H1 (cell line): ENCODE results near the gene EPN2. TPM values are rescaled to one million over a fixed set of nuclear protein-coding genes. Genes with fewer than 3 reads are reported as not detected.

Experiments
- CTCF ChIA-PET: fragments of 300-600 bp; sonication (Branson Sonifier 250); formaldehyde crosslinking; loops from one replicate; lab custom pipeline; 2021; ENCODE audit not compliant: partially characterized antibody; lab: Charles Lee
- POLR2A ChIA-PET: fragments of 300-600 bp; sonication (Branson Sonifier 250); formaldehyde crosslinking; loops from one replicate; lab custom pipeline; 2021; ENCODE audit warnings: inconsistent platforms; ENCODE audit not compliant: partially characterized antibody; lab: Charles Lee
- DNase-seq, 2 experiments: peaks; one replicate each; pipeline versions ENCODE4 v3.0.0 to v3.0.0-alpha.2; 2010 to 2022; ENCODE audit warnings: low spot score in 2 of 2, low read depth in 1 of 2, mixed read lengths in 1 of 2
- FAIRE-seq: peaks from 2 replicates; lab custom pipeline; 2011; peaks lifted over from hg19 to GRCh38; lab: Jason Lieb, UNC
- H2AFZ ChIP-seq: 2 replicates; pipeline ENCODE4 v1.8.1; 2012; ENCODE audit warnings: low read length, inconsistent platforms
- H2AK5ac ChIP-seq: 2 replicates; pipeline ENCODE4 v1.6.1; 2013; ENCODE audit warnings: low read depth, low read length
- H2BK120ac ChIP-seq: replicated peaks from 2 replicates; pipeline ENCODE3; 2013; ENCODE audit warnings: low read depth, low read length, inconsistent platforms
- H2BK12ac ChIP-seq: 2 replicates; pipeline ENCODE4 v1.6.1; 2013; ENCODE audit warnings: low read depth, low read length
- H2BK15ac ChIP-seq: 2 replicates; pipeline ENCODE4 v1.6.1; 2013; ENCODE audit warnings: low read length
- H2BK20ac ChIP-seq: 2 replicates; pipeline ENCODE4 v1.6.1; 2013; ENCODE audit warnings: low read length
- H2BK5ac ChIP-seq: 2 replicates; pipeline ENCODE4 v1.6.1; 2013; ENCODE audit warnings: low read depth, low read length
- H3K14ac ChIP-seq: 2 replicates; pipeline ENCODE4 v1.6.1; 2013; ENCODE audit warnings: inconsistent platforms; ENCODE audit not compliant: insufficient read length
- H3K18ac ChIP-seq: 2 replicates; pipeline ENCODE4 v1.6.1; 2013; ENCODE audit warnings: low read length; ENCODE audit errors: extremely low read depth
- H3K23ac ChIP-seq: 2 replicates; pipeline ENCODE4 v1.6.1; 2013; ENCODE audit warnings: inconsistent platforms; ENCODE audit not compliant: insufficient read length
- H3K23me2 ChIP-seq: 2 replicates; pipeline ENCODE4 v1.6.1; 2013; ENCODE audit warnings: low read depth, low read length
- H3K27ac ChIP-seq: 2 replicates; pipeline ENCODE4 v1.6.1; 2011; ENCODE audit warnings: low read depth, low read length, inconsistent platforms
- H3K27me3 ChIP-seq, 4 experiments: replicated peaks in 1 of 4; 1 replicate in 1 of 4; 2 replicates in 3 of 4; pipeline versions ENCODE4 v1.6.1 to v1.8.1; 2011 to 2013; ENCODE audit warnings: low read length in 3 of 4, mild to moderate bottlenecking in 3 of 4, inconsistent platforms in 2 of 4, mixed read lengths in 2 of 4, moderate library complexity in 1 of 4; ENCODE audit not compliant: control insufficient read depth in 3 of 4, insufficient read depth in 3 of 4; ENCODE audit errors: extremely low read depth in 1 of 4
- H3K36me3 ChIP-seq, 4 experiments: 2 replicates each; pipeline versions ENCODE4 v1.6.1 to v1.8.1; 2011 to 2013; ENCODE audit warnings: mild to moderate bottlenecking in 4 of 4, low read length in 3 of 4, moderate library complexity in 2 of 4, control low read depth in 1 of 4, inconsistent platforms in 1 of 4; ENCODE audit not compliant: insufficient read depth in 4 of 4, control insufficient read depth in 2 of 4
- H3K4ac ChIP-seq: replicated peaks from 2 replicates; pipeline ENCODE3; 2013; ENCODE audit warnings: low read length, low read depth, mixed read lengths, inconsistent platforms; ENCODE audit not compliant: insufficient read length
- H3K4me1 ChIP-seq, 4 experiments: replicated peaks in 1 of 4; 1 replicate in 1 of 4; 2 replicates in 3 of 4; pipeline versions ENCODE4 v1.6.1 to v1.8.1; 2011 to 2013; ENCODE audit warnings: low read length in 3 of 4, inconsistent platforms in 2 of 4, mixed read lengths in 1 of 4; ENCODE audit not compliant: insufficient read depth in 4 of 4, control insufficient read depth in 3 of 4
- H3K4me2 ChIP-seq, 2 experiments: 2 replicates each; pipeline versions ENCODE4 v1.6.1 to v1.8.1; 2011 to 2013; ENCODE audit warnings: low read depth in 2 of 2, low read length in 2 of 2, control low read depth in 1 of 2, inconsistent platforms in 1 of 2, mild to moderate bottlenecking in 1 of 2; ENCODE audit not compliant: insufficient read depth in 1 of 2
- H3K4me3 ChIP-seq, 4 experiments: fragments of 200-600, 300-600 bp in 1 of 4; sonication (generic), shearing (Covaris generic), sonication (Bioruptor Twin) in 1 of 4; 2 replicates each; pipeline versions ENCODE4 v1.5.1 to v1.8.1; 2011 to 2016; ENCODE audit warnings: low read length in 4 of 4, low read depth in 3 of 4, control low read depth in 2 of 4, inconsistent platforms in 2 of 4, mild to moderate bottlenecking in 2 of 4, mixed read lengths in 1 of 4, moderate library complexity in 1 of 4; ENCODE audit not compliant: insufficient read depth in 2 of 4; ENCODE audit errors: extremely low read depth in 1 of 4
- H3K56ac ChIP-seq: replicated peaks from 2 replicates; pipeline ENCODE3; 2013; ENCODE audit warnings: low read depth, mild to moderate bottlenecking, mixed read lengths, low read length, inconsistent platforms; ENCODE audit not compliant: insufficient read length
- H3K79me1 ChIP-seq: 2 replicates; pipeline ENCODE4 v1.6.1; 2013; ENCODE audit warnings: low read depth, low read length, control low read depth
- H3K79me2 ChIP-seq, 2 experiments: 2 replicates each; pipeline versions ENCODE4 v1.6.1 to v1.8.1; 2012 to 2013; ENCODE audit warnings: low read length in 2 of 2, mild to moderate bottlenecking in 2 of 2, inconsistent platforms in 1 of 2; ENCODE audit not compliant: insufficient read depth in 2 of 2, control insufficient read depth in 1 of 2
- H3K9ac ChIP-seq, 4 experiments: replicated peaks in 1 of 4; 1 replicate in 1 of 4; 2 replicates in 3 of 4; pipeline versions ENCODE4 v1.6.1 to v1.8.1; 2011 to 2013; ENCODE audit warnings: low read depth in 3 of 4, low read length in 3 of 4, control low read depth in 2 of 4, mild to moderate bottlenecking in 2 of 4, moderate library complexity in 2 of 4, inconsistent platforms in 1 of 4; ENCODE audit errors: extremely low read depth in 1 of 4
- H3K9me3 ChIP-seq, 2 experiments: 2 replicates each; pipeline versions ENCODE4 v1.6.1 to v1.8.1; 2012 to 2013; ENCODE audit warnings: mild to moderate bottlenecking in 2 of 2, moderate library complexity in 2 of 2, control low read depth in 1 of 2, inconsistent platforms in 1 of 2, low read depth in 1 of 2, low read length in 1 of 2, mixed read lengths in 1 of 2; ENCODE audit not compliant: insufficient read depth in 2 of 2
- H4K20me1 ChIP-seq, 2 experiments: replicated peaks in 1 of 2; 2 replicates each; pipeline versions ENCODE3 to v1.8.1; 2011 to 2013; ENCODE audit warnings: inconsistent platforms in 2 of 2, low read length in 2 of 2, mild to moderate bottlenecking in 1 of 2; ENCODE audit not compliant: insufficient read depth in 2 of 2, control insufficient read depth in 1 of 2
- H4K5ac ChIP-seq: 2 replicates; pipeline ENCODE4 v1.6.1; 2013; ENCODE audit warnings: low read length, low read depth, mixed read lengths, inconsistent platforms; ENCODE audit not compliant: insufficient read length
- H4K8ac ChIP-seq: 2 replicates; pipeline ENCODE4 v1.8.0; 2013; ENCODE audit warnings: mild to moderate bottlenecking, moderate library complexity, low read length, inconsistent platforms; ENCODE audit not compliant: insufficient read depth; ENCODE audit errors: extremely low read depth
- H4K91ac ChIP-seq: replicated peaks from 2 replicates; pipeline ENCODE3; 2013; ENCODE audit warnings: low read length, mixed read lengths, inconsistent platforms; ENCODE audit not compliant: insufficient read length
- NRF1 ChIP-seq: IDR thresholded peaks from 2 replicates; pipeline ENCODE4 v1.6.1; 2011; ENCODE audit warnings: mild to moderate bottlenecking, low read depth, low read length, improper control_type of control experiment
- SP4 ChIP-seq: IDR thresholded peaks from 2 replicates; pipeline ENCODE4 v1.6.1; 2012; ENCODE audit warnings: low read length, inconsistent platforms
- TBP ChIP-seq: IDR thresholded peaks from 2 replicates; pipeline ENCODE4 v1.6.1; 2011; ENCODE audit warnings: low read depth, low read length, improper control_type of control experiment
- WGBS, 2 experiments: shearing (Covaris generic) in 1 of 2; methylation state at CpG; one replicate each; pipeline versions ENCODE4 v1.1.6 to v1.1.7; 2013 to 2015; ENCODE audit warnings: low lambda C conversion rate in 2 of 2, mixed read lengths in 2 of 2, inconsistent platforms in 1 of 2, low coverage in 1 of 2, missing lambda C conversion rate in 1 of 2; ENCODE audit not compliant: insufficient replicate concordance in 2 of 2, insufficient coverage in 1 of 2, insufficient read length in 1 of 2; ENCODE audit errors: extremely low coverage in 1 of 2, missing lambda C conversion rate in 1 of 2; 5-methylcytosine and 5-hydroxymethylcytosine counted together
- polyA plus RNA-seq, 7 experiments: library from polyadenylated mRNA; depleted of rRNA in 3 of 7; stranded (reverse) in 5 of 7; unstranded in 2 of 7; fragments of >200 nt in 5 of 7; fragments of 200-250 nt in 2 of 7; gene quantifications; 1 replicate in 5 of 7; 2 replicates in 1 of 7; 4 replicates in 1 of 7; pipeline versions ENCODE4 v1.2.1 to v1.2.3, GENCODE V29; 2011 to 2013; ENCODE audit warnings: missing spikeins in 2 of 7, mixed read lengths in 2 of 7
- total RNA-seq: library from RNA; stranded (reverse); fragmentation: NEBNext Ultra II Directional; extraction: Animal tissue kit (Norgen Biotek cat#: 25700); gene quantifications from 2 replicates; pipeline ENCODE4 v1.2.1, GENCODE V29; 2021

The EPN2 gene
- total and polyA plus RNA-seq, 2 of the 8 experiments (the other 6 are each of a cell fraction or from before 2014, with no cell fraction given) = 28.7 to 55.8 TPM

GRCh38 chr17:19286751-19287341 is 49.7 kb downstream of the EPN2 start:
- Histone ChIP-seq H3K18ac (0 out of 2 replicates have a peak overlapping the region, but pooled peaks have one; percentile 19), H3K79me2 (peaks cover 0 to 36% of the 10 kb centered on the region in 2 experiments; a peak in 2 of 4 replicates), H3K4ac (no peak overlapping the region), H3K14ac (no peak overlapping the region), H3K23ac (no peak overlapping the region), H2BK12ac (no peak overlapping the region), H2BK20ac (no peak overlapping the region), H4K5ac (no peak overlapping the region), H2AFZ (no peak overlapping the region), H3K27ac (no peak overlapping the region), H3K56ac (no peak overlapping the region), H2BK120ac (no peak overlapping the region), H3K4me1 (peaks cover 3 to 32% (median 16%) of the 10 kb centered on the region in 4 experiments), H4K20me1 (peaks cover 10 to 18% of the 10 kb centered on the region in 2 experiments), H3K9me3 (no peaks in the 10 kb centered on the region), H3K79me1 (0 out of 2 replicates have a peak, but pooled peaks cover 8% of the 10 kb centered on the region), H2BK5ac (no peak overlapping the region), H3K9ac (no peak overlapping the region), H3K36me3 (peaks cover 0 to 11% (median 3%) of the 10 kb centered on the region in 4 experiments; a peak in 4 of 8 replicates), H3K4me2 (0 out of 4 replicates have a peak overlapping the region, but pooled peaks of 1 of the 2 experiments have one; percentile 15), H3K23me2 (no peaks in the 10 kb centered on the region), H2AK5ac (no peak overlapping the region), H4K91ac (no peak overlapping the region), H3K4me3 (no peak overlapping the region), H4K8ac (no peak overlapping the region), H2BK15ac (no peak overlapping the region), H3K27me3 (no peaks in the 10 kb centered on the region)
- FAIRE-seq (peak; percentile 24), DNase-seq (no peak)
- TF ChIP-seq TBP (0 out of 2 replicates have a peak, but pooled peaks have one; percentile 12), SP4 (no peak), NRF1 (no peak)
- 62% methylated on average over 11 of the region's 11 CpGs; no CpG with 5 or more reads in 1 of the 2 experiments for WGBS, 2 experiments
- POLR2A ChIA-PET = no interaction called here
- CTCF ChIA-PET = interaction anchor here (1.0 to 2.1 kb wide), 4 partner anchors 19 to 35 kb away, joined by 3 to 7 read pairs (median 4); no protein-coding TSS in a partner anchor
